Stimulated activated CD4-positive, alpha-beta T cell treated with anti-CD3 and anti-CD28 coated beads, Interleukin-12 subunit alpha, Interleukin-12 subunit beta, amount 100 ng/mL, for 48 hours (primary cell): ENCODE results near the gene ZFPL1.

ENCODE experiments used
- DNase-seq, 3 donors: peaks; one replicate each; pipeline ENCODE4 v3.0.0-alpha.2; 2020; ENCODE audit warnings: low read depth in 2 of 3, low spot score in 1 of 3

ZFPL1 gene

GRCh38 chr11:65059959-65060824 is 23.8 kb upstream of the ZFPL1 start:
- DNase-seq = no peak

GRCh38 chr11:65060913-65061408 is 23.1 kb upstream of the ZFPL1 start:
- no peak for DNase-seq

GRCh38 chr11:65063532-65063931 is 20.5 kb upstream of the ZFPL1 start:
- DNase-seq = no peak

GRCh38 chr11:65064847-65065240 is 19.2 kb upstream of the ZFPL1 start:
- DNase-seq = no peak

- DNase-seq = no peak
Measured at GRCh38 chr11:65065851-65066250, 18.2 kb upstream of the ZFPL1 start.

- DNase-seq = no peak
Measured at GRCh38 chr11:65066315-65066714, 17.7 kb upstream of the ZFPL1 start.

- DNase-seq = no peak
Measured at GRCh38 chr11:65066805-65067291, 17.2 kb upstream of the ZFPL1 start.

- no peak for DNase-seq
Measured at GRCh38 chr11:65067446-65067845, 16.6 kb upstream of the ZFPL1 start.

- DNase-seq = no peak
Measured at GRCh38 chr11:65069217-65069616, 14.8 kb upstream of the ZFPL1 start.

GRCh38 chr11:65071907-65072630 is 12.0 kb upstream of the ZFPL1 start:
- no peak for DNase-seq

GRCh38 chr11:65072631-65072966 is 11.4 kb upstream of the ZFPL1 start:
- DNase-seq = no peak

GRCh38 chr11:65077451-65077850 is 6.6 kb upstream of the ZFPL1 start:
- no peak for DNase-seq

GRCh38 chr11:65078151-65078550 is 5.9 kb upstream of the ZFPL1 start:
- DNase-seq = peak; percentile 38 to 55 (median 52)

- no peak for DNase-seq
Measured at GRCh38 chr11:65078786-65079342, 5.2 kb upstream of the ZFPL1 start.

GRCh38 chr11:65083134-65083833 is 738 bp upstream of the ZFPL1 start:
- DNase-seq = no peak

- DNase-seq = no peak
Measured at GRCh38 chr11:65084598-65085375, 765 bp downstream of the ZFPL1 start.

- DNase-seq = no peak
Measured at GRCh38 chr11:65085446-65085845, 1.4 kb downstream of the ZFPL1 start.

GRCh38 chr11:65086809-65087208 is 2.8 kb downstream of the ZFPL1 start:
- no peak for DNase-seq

- no peak for DNase-seq
Measured at GRCh38 chr11:65087216-65087615, 3.2 kb downstream of the ZFPL1 start.

GRCh38 chr11:65087827-65088226 is 3.8 kb downstream of the ZFPL1 start:
- DNase-seq = no peak

GRCh38 chr11:65089621-65090020 is 5.6 kb downstream of the ZFPL1 start:
- no peak for DNase-seq
